ENCODE data around the gene TAOK1.

GRCh38 chr17:29595107-29595942 is 205.2 kb downstream of the TAOK1 start:
- TF ChIP-seq CTCF (IDR thresholded peaks at IDR 0.05) = no peak
- TF ChIP-seq POLR2A (IDR thresholded peaks at IDR 0.05) = no peak
